Superior temporal gyrus (tissue), 1 donor: ENCODE measurements around the gene ESRRA.
A peak's percentile ranks its signal among the peaks of the same experiment; 100 is the strongest.

Experiments
- DNase-seq: peaks from one replicate; pipeline ENCODE4 v3.0.0-alpha.2; 2016; ENCODE audit errors: extremely low spot score

ESRRA gene

DNA sequence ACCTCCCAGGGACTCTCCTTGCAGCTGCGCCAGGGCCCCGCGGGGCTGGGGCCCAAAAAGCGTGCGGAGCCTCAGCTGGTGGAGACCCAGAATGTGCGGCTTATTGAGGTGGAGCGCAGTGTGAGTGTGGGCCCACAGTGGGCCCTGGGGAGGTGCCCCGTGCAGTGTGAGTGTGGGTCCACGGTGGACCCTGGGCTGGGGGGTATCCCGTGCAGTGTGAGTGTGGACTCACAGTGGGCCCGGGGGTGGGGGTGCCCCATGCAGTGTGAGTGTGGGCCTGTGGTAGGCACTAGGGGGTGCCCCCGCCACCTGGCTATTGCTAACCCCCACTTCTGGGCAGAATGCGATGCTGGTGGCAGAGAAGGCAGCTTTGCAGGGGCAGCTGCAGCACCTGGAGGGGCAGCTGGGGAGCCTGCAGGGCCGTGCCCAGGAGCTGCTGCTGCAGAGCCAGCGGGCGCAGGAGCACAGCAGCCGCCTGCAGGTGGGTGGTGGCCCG is 45.9 kb downstream of the ESRRA start:
- no peak for DNase-seq

DNA sequence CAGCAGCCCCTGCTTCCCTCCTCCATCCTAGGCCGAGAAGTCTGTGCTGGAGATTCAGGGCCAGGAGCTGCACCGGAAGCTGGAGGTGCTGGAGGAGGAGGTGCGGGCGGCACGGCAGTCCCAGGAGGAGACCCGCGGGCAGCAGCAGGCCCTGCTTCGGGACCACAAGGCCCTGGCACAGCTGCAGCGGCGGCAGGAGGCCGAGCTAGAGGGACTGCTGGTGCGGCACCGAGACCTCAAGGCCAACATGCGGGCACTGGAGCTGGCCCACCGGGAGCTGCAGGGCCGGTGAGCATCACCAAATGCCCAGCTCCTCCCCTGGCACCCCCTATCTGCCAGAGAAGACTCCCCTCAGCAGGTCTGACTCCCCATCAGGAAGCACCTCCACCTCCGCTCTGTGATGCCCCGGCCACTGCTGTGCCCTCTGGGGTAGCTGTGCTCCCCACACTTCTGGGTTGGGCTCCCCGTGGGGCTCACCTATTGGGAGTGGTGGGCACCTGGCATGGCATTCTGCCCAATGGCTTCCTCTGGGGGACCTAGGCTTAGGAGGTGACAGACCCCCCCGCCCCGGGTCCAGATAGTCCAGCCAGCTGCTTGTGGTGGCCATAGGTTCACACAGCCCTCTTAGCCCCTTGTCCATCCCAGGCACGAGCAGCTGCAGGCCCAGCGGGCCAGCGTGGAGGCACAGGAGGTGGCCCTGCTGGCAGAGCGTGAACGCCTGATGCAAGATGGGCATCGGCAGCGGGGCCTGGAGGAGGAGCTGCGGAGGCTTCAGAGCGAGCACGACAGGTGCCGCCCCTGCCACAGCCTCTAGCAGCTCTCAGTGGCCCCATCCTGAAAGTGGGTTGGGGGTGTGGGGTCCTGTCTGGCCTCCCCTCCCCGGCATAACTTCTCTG is 47.0 kb downstream of the ESRRA start:
- no peak for DNase-seq

DNA sequence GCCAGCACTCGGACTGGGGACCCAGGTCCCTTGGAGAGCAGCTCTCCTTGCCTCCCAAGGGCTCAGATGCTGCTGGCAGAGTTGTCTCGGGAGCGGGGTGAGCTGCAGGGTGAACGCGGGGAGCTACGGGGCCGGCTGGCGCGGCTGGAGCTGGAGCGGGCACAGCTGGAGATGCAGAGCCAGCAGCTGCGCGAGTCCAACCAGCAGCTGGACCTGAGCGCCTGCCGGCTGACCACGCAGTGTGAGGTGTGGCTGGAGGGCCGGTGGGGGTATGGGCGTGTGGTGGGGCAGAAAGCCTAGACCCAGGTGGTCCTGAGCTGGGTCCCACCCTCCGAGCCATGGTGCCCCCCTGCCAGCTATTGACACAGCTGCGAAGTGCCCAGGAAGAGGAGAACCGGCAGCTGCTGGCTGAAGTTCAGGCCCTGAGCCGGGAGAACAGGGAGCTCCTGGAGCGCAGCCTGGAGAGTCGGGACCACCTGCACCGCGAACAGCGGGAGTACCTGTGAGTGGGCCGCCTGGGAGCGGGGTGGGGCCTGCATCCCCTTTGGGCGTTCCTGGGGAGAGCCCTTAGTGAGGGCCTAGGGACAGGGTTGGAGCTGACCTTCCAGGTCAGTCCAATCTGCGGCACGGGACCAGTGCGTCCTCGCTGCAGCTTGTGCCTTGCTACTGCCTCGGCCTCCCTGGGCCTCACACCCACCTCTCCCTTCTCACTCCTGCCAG is 47.8 kb downstream of the ESRRA start:
- DNase-seq, result no peak

DNA sequence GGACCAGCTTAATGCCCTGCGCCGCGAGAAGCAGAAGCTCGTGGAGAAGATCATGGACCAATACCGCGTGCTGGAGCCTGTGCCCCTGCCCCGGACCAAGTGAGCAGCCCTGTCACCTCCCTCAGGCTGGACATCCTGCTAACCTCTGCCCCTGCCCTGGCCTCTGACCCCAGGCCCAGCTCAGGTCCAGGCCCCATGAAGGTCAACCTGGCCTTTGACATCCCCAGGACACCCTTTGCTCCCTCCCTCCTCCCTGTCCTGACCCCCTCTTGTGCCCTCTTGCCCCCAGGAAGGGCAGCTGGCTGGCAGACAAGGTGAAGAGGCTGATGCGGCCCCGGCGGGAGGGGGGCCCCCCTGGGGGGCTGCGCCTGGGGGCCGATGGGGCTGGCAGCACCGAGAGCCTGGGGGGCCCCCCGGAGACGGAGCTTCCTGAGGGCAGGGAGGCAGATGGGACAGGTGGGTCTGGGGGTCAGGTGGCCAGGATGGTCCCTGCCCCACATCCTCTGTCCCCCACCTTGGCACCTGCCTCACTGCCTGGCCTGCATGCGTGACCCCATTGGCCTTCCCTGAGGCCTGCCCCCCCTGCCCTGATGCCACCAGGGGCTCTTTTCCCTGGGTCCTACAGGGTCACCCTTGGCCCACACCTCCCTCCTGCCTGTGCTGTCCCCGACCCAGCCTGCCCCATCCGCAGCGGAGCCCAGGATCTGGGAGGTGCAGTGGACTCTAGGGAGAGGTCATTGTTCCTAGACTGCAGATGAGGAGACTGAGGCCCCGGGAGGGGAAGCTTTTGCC is 48.6 kb downstream of the ESRRA start:
- DNase-seq, result no peak

DNA sequence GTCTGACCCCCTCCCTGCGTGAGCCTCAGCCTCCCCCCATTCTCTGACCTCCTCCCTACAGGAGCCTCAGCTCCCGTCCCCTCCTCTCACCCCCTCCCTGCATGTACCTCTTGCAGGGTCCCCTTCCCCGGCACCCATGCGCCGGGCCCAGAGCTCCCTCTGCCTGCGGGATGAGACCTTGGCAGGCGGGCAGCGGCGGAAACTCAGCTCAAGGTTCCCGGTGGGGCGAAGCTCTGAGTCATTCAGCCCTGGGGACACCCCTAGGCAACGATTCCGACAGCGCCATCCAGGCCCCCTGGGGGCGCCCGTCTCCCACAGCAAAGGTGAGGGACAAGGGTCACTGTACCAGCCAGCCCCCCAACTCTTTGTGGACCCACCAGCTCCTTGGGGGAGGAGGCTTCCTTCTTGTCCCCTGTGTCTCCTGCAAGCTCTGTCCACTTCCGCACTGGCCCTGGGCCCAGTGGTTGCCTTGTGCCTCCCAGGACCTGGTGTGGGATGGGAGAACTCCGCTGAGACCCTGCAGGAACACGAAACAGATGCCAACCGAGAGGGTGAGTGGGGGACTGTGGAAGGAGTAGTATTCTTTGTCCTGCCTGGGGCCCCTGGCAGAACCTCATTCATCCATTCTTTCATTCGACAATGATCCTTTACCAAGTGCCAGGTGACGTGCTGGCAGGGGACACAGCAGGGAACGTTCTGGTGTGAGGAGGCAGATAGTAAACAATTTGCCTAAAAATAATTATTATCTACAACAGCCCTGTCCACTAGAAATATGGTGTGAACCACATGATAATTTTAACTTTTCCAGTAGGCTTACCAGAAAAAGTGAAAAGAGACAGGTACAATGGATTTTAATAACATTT is 50.0 kb downstream of the ESRRA start:
- DNase-seq, result peak; percentile 61

DNA sequence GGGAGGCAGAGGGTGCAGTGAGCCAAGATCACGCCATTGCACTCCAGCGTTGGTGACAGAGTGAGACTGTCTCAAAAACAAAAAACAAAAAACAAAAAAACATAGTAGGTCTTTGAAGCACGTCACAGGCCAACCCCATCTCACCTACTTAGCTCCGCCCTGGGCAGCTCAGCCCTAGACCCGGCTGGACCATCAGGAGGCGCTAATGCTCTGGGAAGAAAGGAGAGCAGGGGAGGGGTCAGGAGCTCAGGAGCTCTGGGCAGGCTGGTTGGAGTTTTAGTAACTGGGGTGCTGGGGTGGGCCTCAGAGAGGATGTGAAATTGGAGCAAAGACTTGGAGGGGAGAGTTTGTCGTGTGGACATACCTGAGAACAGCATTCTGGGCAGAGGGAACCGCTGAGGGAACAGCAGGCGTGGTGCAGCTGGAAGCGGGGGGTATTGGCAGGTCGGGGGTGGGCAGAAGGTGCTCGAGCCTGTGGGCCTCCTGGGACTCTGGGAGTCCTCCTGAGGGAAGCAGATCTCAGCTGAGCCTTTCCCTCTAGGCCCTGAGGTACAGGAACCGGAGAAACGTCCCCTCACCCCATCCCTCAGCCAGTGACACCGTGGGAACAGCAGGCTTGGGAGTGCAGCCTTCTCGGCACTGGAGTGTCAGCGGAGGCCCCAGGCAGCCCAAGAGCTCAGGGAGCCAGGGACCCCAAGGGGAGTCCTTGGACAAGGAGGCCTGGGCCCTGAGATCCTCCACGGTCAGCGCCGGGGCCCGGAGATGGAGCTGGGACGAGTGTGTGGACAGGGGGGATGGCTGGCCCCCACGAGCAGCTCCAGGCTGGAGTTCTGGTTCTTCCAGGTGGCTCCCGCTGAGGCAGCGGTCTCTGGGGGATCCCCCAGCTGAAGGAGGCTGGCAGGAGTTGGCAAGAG is 51.4 kb downstream of the ESRRA start:
- no peak for DNase-seq

DNA sequence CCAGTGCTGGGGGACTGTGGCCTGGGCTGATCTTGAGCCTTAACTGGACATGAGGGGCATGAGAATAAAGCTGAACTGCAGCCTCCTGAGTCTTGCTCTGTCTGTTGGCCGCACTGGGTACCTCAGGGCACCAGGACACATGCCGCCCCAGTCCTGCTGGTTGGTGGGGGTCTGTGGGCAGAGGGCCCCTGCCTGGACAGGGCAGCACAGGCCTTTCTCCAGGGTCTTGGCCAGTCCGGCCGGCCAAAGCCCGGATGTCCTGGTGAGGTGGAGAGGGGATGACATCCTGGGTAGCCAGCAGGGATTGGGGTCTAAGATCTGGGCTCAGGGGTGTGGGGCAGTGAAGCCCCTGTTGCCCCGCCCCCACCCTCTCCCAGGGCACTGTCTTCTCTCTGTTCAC is 52.1 kb downstream of the ESRRA start:
- DNase-seq, result no peak

DNA sequence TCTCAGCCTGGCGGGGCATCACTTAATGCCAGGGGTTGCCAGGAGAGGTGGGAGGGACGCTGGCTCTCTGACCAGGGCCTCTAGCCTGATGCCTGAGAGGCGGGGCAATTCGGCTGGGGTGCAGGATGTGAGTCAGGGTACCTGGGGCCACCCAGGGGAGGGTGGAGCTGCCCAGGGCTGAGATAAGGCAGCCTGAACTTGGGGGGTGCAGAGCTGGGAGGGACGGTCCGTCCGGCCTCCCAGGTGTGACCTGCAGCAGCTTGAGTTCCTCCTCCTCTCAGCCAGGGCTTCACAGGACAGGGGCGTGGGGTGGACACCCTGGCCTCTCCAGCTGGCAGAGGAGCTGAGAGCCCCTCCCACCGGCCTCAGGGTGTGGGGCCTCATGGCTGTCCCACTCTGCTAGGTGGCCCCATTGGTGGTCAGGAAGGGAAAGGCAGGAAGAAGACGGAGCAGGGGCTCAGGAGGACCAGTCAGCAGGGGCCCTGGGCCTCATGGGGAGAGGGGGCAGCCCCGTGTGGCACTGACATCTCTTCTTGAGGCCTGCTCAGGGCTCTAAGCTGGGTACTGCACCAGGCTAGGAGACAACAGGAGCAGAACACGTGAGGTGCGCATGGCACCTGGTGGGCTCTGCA is 52.7 kb downstream of the ESRRA start:
- DNase-seq, result no peak

DNA sequence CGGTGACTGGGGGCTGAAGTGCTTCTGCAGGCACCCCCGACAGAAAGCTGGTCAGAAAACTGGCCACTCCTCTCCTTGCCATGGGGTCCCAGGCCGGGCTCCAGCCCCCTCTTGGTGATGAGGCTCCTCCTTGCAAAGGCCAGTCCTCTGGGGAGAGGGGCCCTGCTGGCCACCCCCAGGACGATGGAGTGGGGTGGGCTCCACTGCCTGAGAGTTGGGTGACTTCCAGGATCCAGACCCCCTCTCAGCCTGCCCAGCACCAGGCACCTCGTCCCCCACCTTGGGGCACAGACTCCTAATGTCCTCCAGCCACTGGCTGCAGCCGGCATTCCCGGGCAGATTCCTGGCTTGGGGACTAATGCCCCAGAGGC is 53.2 kb downstream of the ESRRA start:
- DNase-seq, result peak; percentile 11

DNA sequence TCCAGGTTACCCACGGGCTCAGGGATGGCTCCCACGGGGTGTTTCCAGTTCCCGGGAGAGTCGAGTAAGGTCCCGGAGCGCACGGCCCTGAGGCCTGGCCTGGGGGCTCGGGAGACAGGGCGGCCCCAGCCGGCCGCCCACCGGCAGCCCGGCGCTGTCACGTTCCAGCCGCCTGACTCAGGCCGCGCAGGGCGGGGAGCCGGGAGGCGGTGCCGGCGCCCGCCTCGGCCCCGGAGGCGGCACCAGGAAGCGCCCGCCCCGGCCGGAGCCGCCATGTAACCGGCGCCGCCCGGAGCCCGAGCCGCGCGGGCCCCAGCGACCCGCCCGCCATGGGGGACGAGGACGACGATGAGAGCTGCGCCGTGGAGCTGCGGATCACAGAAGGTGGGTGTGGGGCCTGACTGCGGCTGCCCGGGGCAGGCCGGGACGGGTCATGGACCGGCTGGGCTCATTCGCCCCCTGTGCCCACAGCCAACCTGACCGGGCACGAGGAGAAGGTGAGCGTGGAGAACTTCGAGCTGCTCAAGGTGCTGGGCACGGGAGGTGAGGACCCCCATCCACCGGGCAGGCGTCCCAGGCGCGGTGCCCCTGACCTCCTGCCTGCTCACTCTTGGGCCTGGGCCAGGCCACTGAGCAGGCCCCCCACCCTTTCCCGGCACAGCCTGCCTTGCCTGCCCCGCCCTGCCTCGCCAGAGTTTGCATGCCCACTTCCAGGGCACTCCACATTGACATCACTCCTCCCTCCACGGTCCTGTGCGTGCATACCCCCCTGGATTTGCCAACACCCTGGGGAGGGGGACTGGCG is 53.8 kb downstream of the ESRRA start, which contains the start of gene RPS6KA4:
RPS6KA4 (plus strand) TSS at position 256 of the 805 bp plus-strand sequence; CDS start at position 330, 74 bp downstream.
- peak; percentile 64 for DNase-seq

DNA sequence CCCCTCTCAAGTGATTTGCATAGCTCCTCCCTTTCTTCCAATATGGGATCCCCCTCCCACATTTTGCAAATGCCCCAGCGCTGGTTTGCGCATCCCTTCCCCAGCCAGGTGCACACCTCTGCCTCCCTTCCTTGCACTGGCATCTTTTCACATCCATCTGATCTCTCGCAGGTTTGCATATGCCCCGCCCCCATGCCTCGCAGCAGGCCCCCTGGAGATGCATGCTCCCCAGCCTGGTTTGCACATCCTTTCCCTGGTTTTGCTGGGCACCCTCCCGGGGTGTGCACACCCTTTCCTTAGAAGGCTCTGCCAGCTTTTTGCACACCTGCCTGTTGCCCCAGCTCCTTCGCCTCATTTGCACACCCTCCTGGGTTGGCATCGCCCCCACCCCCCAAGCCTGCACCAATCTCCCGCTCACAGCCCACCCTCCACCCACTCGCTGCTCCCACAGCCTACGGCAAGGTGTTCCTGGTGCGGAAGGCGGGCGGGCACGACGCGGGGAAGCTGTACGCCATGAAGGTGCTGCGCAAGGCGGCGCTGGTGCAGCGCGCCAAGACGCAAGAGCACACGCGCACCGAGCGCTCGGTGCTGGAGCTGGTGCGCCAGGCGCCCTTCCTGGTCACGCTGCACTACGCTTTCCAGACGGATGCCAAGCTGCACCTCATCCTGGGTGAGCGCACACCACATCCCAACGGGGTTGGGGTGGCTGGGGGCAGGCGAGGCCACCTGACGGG is 54.6 kb downstream of the ESRRA start:
- DNase-seq, result peak; percentile 23

DNA sequence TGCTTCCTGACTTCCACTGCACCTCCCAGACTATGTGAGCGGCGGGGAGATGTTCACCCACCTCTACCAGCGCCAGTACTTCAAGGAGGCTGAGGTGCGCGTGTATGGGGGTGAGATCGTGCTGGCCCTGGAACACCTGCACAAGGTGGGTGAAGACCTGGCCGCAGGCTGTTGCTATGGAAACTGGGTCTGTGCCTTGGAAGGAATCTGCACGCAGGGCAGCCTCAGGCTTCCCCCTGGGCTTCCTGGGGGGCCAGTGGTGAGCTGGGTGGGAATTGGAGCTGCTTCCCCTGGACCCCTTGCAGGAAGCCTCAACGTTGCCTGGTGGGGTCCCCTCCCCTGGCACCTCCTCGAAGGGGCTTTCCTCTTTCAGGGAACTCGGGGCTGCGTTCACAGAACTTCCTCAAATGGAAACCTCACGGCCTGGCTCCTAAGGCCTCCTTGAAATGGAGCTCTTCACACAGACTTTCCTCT is 55.2 kb downstream of the ESRRA start:
- DNase-seq, result peak; percentile 13

DNA sequence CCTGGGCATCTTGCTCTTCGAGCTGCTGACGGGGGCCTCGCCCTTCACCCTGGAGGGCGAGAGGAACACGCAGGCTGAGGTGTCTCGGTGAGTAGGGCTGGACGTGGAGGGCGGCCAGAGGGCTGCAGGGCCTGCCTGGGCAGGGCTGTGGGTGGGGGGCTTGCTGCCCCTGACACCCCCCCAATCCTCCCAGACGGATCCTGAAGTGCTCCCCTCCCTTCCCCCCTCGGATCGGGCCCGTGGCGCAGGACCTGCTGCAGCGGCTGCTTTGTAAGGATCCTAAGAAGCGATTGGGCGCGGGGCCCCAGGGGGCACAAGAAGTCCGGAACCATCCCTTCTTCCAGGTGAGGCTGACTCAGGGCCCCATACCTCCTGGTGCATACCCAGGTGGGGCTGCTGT is 56.3 kb downstream of the ESRRA start:
- DNase-seq, result no peak

DNA sequence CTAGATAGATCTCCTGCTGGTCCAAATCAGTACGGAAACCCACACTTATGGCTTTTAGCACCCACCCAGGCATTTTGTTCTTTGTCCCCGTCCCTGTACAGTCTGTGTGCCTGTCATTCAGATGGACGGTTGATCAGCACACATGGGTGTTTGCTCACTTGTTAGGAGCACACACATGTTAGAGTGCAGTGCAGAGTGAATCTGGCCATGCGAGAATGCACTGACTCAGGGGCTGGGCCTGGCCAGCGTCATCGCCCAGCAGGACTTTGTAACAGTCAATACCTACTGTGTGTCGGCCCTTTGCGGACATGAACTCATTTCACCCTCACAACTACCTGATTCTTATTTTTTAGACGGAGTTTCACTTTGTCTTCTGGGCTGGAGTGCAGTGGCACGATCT is 57.0 kb downstream of the ESRRA start:
- no peak for DNase-seq

DNA sequence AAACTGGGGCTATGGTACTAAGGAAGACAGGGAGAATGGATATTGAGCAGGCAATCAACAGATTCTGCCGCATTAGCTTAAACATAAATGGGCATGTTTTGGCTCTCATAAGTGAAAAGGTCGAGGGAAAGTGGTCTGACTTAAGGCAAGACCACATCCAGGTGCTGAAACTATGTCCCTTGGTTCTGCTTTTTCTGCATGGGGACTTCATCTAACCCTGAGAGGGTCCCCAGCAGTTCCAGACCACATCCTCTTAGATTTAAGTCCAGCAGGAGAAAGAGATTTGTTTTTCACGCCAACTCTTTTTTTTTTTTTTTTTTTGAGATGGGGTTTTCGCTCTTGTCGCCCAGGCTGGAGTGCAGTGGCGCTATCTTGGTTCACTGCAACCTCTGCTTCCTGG is 59.1 kb downstream of the ESRRA start:
- DNase-seq, result no peak

DNA sequence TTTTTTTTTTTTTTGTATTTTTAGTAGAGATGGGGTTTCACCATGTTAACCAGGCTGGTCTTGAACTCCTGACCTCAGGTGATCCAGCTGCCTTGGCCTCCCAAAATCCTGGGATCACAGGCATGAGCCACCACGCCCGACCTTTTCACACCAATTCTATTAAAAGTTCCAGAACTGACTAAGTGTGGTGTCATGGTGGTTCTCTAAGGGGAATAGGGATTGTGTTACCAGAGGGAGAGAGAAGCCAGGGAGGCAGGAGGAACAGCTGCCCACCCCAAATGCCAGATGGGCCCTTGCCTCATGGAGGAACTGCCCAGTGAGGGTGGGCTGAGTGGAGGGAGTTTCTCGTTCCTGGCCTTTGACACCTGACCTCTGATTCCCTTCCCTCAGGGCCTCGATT is 59.6 kb downstream of the ESRRA start:
- DNase-seq, result no peak
